Prostate gland (tissue), 2 donors: Measurements from ENCODE around the gene ILK. TPM values are rescaled to one million over a fixed set of nuclear protein-coding genes. Genes with fewer than 3 reads are reported as not detected.

Experiments used
- DNase-seq: peaks from one replicate; pipeline ENCODE4 v3.0.0-alpha.2; 2019; ENCODE audit warnings: low spot score
- H3K27ac ChIP-seq, 2 donors: fragments of 200-600 bp; sonication (generic); 2 replicates each; pipeline ENCODE4 v1.5.1; 2017 to 2019
- H3K27me3 ChIP-seq: fragments of 200-600 bp; sonication (generic); replicated peaks from 2 replicates; pipeline ENCODE4 v1.5.1; 2019; ENCODE audit not compliant: insufficient read depth
- H3K36me3 ChIP-seq, 2 donors: fragments of 200-600 bp; sonication (generic); 1 replicate in 1 of 2; 2 replicates in 1 of 2; pipeline versions ENCODE4 v1.5.1 to v1.8.1; 2017 to 2019
- H3K4me1 ChIP-seq: fragments of 200-600 bp; sonication (generic); replicated peaks from 2 replicates; pipeline ENCODE4 v1.5.1; 2019
- H3K4me3 ChIP-seq, 2 donors: fragments of 200-600 bp; sonication (generic); 2 replicates each; pipeline ENCODE4 v1.5.1; 2017 to 2019
- H3K9me3 ChIP-seq: fragments of 200-600 bp; sonication (generic); 2 replicates; pipeline ENCODE4 v1.5.1; 2017
- POLR2A ChIP-seq: fragments of 450-650 bp; IDR thresholded peaks from one replicate; pipeline ENCODE4 v1.6.1; 2016; ENCODE audit warnings: antibody characterized with exemption, mild to moderate bottlenecking
- POLR2AphosphoS5 ChIP-seq: sonication (generic); formaldehyde crosslinking; IDR thresholded peaks from one replicate; pipeline ENCODE4 v1.6.1; 2017; ENCODE audit warnings: antibody characterized with exemption
- WGBS: methylation state at CpG from one replicate; pipeline ENCODE4 v1.1.5; 2018; 5-methylcytosine and 5-hydroxymethylcytosine counted together
- intact Hi-C: fragments of 100-400 bp; cut with DNase I; formaldehyde crosslinking; loops from one replicate; pipeline ENCODE4 v1.14.2; 2022
- total RNA-seq, 2 donors: library from RNA; depleted of rRNA; stranded (reverse); fragments of >200 nt; gene quantifications; one replicate each; pipeline ENCODE4 v1.1.0, GENCODE V29; 2016
- TF ChIP-seq, protein P1 (sequence below), 4 experiments: fragments of 200-600 bp in 2 of 4; fragments of 450-650 bp in 2 of 4; sonication (generic) in 2 of 4; IDR thresholded peaks; 1 replicate in 3 of 4; 2 replicates in 1 of 4; pipeline ENCODE4 v1.5.1; 2016 to 2019; ENCODE audit warnings: antibody characterized with exemption in 4 of 4, mild to moderate bottlenecking in 2 of 4, moderate library complexity in 2 of 4

ILK gene
- total RNA-seq, 2 donors from 2014 or later = 172 to 195 TPM

DNA sequence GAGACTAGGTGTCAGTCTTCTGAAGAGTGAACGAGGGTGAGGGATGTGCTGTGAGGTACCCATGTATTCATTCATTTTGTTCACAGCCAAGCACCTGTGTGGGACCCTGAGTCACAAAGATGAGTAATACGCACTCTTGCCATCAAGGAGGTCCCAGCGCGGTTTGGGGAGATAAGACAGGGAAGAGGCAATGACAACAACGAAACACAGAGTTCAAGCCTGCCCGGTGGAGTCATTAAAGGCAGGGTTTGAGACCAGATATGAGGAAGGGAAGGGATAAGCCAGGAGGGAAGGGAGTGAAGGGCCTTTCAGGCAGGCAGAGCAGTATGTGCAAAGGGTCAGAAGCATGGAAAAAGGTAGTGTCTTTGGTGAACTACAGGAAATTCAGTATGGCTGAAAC is 47.4 kb downstream of the ILK start:
- no peak for DNase-seq
- TF ChIP-seq POLR2A (no peak), POLR2AphosphoS5 (no peak)
- TF ChIP-seq, protein P1, sequence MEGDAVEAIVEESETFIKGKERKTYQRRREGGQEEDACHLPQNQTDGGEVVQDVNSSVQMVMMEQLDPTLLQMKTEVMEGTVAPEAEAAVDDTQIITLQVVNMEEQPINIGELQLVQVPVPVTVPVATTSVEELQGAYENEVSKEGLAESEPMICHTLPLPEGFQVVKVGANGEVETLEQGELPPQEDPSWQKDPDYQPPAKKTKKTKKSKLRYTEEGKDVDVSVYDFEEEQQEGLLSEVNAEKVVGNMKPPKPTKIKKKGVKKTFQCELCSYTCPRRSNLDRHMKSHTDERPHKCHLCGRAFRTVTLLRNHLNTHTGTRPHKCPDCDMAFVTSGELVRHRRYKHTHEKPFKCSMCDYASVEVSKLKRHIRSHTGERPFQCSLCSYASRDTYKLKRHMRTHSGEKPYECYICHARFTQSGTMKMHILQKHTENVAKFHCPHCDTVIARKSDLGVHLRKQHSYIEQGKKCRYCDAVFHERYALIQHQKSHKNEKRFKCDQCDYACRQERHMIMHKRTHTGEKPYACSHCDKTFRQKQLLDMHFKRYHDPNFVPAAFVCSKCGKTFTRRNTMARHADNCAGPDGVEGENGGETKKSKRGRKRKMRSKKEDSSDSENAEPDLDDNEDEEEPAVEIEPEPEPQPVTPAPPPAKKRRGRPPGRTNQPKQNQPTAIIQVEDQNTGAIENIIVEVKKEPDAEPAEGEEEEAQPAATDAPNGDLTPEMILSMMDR (IDR thresholded peaks at IDR 0.05) = no peak
- H3K27ac ChIP-seq = no peak overlapping the region
- H3K9me3 ChIP-seq = no peaks in the 10 kb centered on the region
- H3K27me3 ChIP-seq = no peaks in the 10 kb centered on the region
- intact Hi-C loops = no loop called here
- H3K36me3 ChIP-seq = no peaks in the 10 kb centered on the region
- WGBS = 53% methylated on average over 6 of the region's 6 CpGs
- no peaks in the 10 kb centered on the region for H3K4me1 ChIP-seq
- H3K4me3 ChIP-seq = no peak overlapping the region

DNA sequence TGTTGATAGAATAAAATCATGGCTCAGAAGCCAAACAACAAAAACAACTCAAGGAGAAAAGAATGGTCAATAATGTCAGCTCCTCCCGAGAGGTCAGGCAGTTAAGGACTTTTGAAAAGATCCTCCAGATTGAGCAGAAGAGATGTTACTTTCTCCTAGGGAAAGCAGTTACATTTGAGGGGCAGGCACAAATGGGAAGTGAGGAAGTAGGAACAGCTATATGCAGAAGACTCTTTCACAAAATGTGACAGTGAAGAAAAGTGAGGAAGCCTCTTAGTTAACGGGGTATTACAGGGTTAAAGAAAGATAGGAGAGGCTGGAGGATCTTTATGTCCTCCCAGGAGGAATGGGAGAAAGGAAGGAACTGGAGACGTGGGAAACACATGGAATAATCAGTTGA is 48.6 kb downstream of the ILK start:
- Histone ChIP-seq H3K36me3 (no peaks in the 10 kb centered on the region), H3K27ac (no peak overlapping the region), H3K27me3 (no peaks in the 10 kb centered on the region), H3K4me3 (no peak overlapping the region), H3K9me3 (no peaks in the 10 kb centered on the region), H3K4me1 (no peaks in the 10 kb centered on the region)
- TF ChIP-seq POLR2A (no peak), POLR2AphosphoS5 (no peak)
- TF ChIP-seq, protein P1 (IDR thresholded peaks at IDR 0.05) = no peak
- intact Hi-C loops = no loop called here
- DNase-seq = no peak
- WGBS = 65% methylated on average over 3 of the region's 3 CpGs

DNA sequence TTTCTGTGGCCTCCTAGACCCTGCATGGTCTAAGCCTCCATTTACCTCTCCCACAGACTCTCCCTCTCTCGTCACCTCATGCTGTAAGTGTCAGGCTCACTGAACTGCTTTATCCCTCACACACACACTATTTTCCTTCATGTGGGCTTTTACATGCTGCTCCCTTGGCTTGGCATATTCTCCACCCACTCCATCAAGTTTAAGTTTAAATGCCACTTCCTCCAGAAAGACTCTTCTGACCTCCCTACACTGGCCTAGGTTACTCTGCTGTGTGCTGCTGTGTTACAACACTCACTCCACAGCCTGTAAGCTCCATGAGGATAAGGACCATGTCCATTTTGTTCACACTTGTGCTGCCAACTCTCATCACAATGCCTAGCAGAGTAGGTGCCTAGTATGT is 49.5 kb downstream of the ILK start:
- DNase-seq = no peak
- no peaks in the 10 kb centered on the region for H3K36me3 ChIP-seq
- 86% methylated on average over 1 of the region's 1 CpG for WGBS
- H3K9me3 ChIP-seq = no peaks in the 10 kb centered on the region
- intact Hi-C loops = no loop called here
- no peaks in the 10 kb centered on the region for H3K4me1 ChIP-seq
- H3K4me3 ChIP-seq = no peak overlapping the region
- H3K27me3 ChIP-seq = no peaks in the 10 kb centered on the region
- no peak overlapping the region for H3K27ac ChIP-seq
- TF ChIP-seq POLR2A (no peak), POLR2AphosphoS5 (no peak)
- TF ChIP-seq, protein P1 (IDR thresholded peaks at IDR 0.05) = no peak

DNA sequence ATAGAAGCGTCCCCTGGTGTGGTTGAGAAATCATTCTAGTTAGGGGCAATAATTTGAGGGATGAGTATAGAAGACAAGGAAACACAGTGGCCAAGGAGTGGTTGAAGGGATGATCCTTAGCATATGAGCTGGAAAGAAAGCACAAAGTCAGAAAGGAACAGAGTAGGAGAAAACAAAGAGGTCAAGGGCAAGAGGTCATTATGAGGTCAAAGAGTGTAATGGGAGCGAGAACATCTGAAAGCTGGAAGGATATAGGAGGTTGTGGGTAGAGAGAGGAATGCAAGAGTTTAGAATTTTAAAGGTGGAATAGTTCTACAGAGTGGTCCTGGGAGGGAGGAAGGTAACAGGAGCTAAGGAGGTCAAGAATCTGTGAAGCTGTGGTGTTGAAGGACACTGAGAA is 50.1 kb downstream of the ILK start:
- Histone ChIP-seq H3K27me3 (no peaks in the 10 kb centered on the region), H3K36me3 (no peaks in the 10 kb centered on the region), H3K9me3 (no peaks in the 10 kb centered on the region), H3K27ac (no peak overlapping the region), H3K4me1 (no peaks in the 10 kb centered on the region), H3K4me3 (no peak overlapping the region)
- 86% methylated on average over 2 of the region's 2 CpGs for WGBS
- DNase-seq = no peak
- intact Hi-C loops = no loop called here
- TF ChIP-seq POLR2AphosphoS5 (no peak), POLR2A (no peak)
- TF ChIP-seq, protein P1 (IDR thresholded peaks at IDR 0.05) = no peak

DNA sequence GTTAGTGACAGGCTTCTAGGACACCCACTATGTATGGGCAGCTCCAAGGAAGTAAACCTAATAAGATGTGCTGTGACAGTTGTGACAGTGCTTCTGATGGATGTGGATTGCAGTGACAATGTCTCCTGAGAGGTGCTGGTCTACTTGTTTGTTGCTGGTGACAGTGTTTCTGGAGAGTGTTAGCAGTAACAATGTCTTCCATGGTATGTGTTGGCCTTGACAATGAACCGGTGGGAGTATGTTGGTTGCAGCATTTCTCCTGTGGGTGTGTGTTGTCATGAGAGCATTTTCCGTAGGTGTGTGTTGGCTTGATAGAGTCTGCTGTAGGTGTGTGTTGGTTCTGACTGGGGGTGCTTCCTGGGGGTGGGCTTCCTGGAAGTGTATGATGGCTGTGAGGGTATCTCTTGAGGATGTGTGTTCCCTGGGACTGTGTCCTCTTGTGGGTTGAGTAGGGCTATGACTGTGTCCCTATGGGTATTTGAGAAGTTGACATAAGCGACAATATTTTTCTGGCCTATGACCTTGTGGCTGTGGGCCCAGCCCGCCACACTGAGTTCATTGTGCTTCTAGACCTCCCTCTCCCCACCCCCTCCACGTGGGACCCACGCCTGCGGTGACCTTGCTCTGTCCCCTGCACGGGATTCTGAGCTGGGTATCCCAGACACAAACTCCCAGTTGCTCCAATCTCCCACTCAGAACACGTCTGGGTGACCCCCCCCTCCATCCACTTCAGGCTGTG is 50.9 kb downstream of the ILK start:
- TF ChIP-seq POLR2AphosphoS5 (no peak), POLR2A (no peak)
- TF ChIP-seq, protein P1 (IDR thresholded peaks at IDR 0.05) = no peak
- no peaks in the 10 kb centered on the region for H3K27me3 ChIP-seq
- H3K27ac ChIP-seq = peak overlapping the region; percentile 27 to 52
- intact Hi-C loops = loop anchor here (5.0 kb wide), 1 partner anchor 52 kb away; the partner anchor contains the start of genes ILK and RRP8
- H3K36me3 ChIP-seq = no peaks in the 10 kb centered on the region
- peak overlapping the region; percentile 35 to 43 for H3K4me3 ChIP-seq
- no peaks in the 10 kb centered on the region for H3K9me3 ChIP-seq
- DNase-seq = no peak
- WGBS = 44% methylated on average over 9 of the region's 9 CpGs
- H3K4me1 ChIP-seq = no peaks in the 10 kb centered on the region
